H1 (cell line): Measurements from ENCODE around the gene ZNF407. TPM values are rescaled to one million over a fixed set of nuclear protein-coding genes. Genes with fewer than 3 reads are reported as not detected.

Experiments
- CTCF ChIA-PET: fragments of 300-600 bp; sonication (Branson Sonifier 250); formaldehyde crosslinking; loops from one replicate; lab custom pipeline; 2021; ENCODE audit not compliant: partially characterized antibody; lab: Charles Lee
- POLR2A ChIA-PET: fragments of 300-600 bp; sonication (Branson Sonifier 250); formaldehyde crosslinking; loops from one replicate; lab custom pipeline; 2021; ENCODE audit warnings: inconsistent platforms; ENCODE audit not compliant: partially characterized antibody; lab: Charles Lee
- DNase-seq, 2 experiments: peaks; one replicate each; pipeline versions ENCODE4 v3.0.0 to v3.0.0-alpha.2; 2010 to 2022; ENCODE audit warnings: low spot score in 2 of 2, low read depth in 1 of 2, mixed read lengths in 1 of 2
- FAIRE-seq: peaks from 2 replicates; lab custom pipeline; 2011; peaks lifted over from hg19 to GRCh38; lab: Jason Lieb, UNC
- H2AFZ ChIP-seq: 2 replicates; pipeline ENCODE4 v1.8.1; 2012; ENCODE audit warnings: low read length, inconsistent platforms
- H2AK5ac ChIP-seq: 2 replicates; pipeline ENCODE4 v1.6.1; 2013; ENCODE audit warnings: low read depth, low read length
- H2BK120ac ChIP-seq: replicated peaks from 2 replicates; pipeline ENCODE3; 2013; ENCODE audit warnings: low read depth, low read length, inconsistent platforms
- H2BK12ac ChIP-seq: 2 replicates; pipeline ENCODE4 v1.6.1; 2013; ENCODE audit warnings: low read depth, low read length
- H2BK15ac ChIP-seq: 2 replicates; pipeline ENCODE4 v1.6.1; 2013; ENCODE audit warnings: low read length
- H2BK20ac ChIP-seq: 2 replicates; pipeline ENCODE4 v1.6.1; 2013; ENCODE audit warnings: low read length
- H2BK5ac ChIP-seq: 2 replicates; pipeline ENCODE4 v1.6.1; 2013; ENCODE audit warnings: low read depth, low read length
- H3K14ac ChIP-seq: 2 replicates; pipeline ENCODE4 v1.6.1; 2013; ENCODE audit warnings: inconsistent platforms; ENCODE audit not compliant: insufficient read length
- H3K18ac ChIP-seq: 2 replicates; pipeline ENCODE4 v1.6.1; 2013; ENCODE audit warnings: low read length; ENCODE audit errors: extremely low read depth
- H3K23ac ChIP-seq: 2 replicates; pipeline ENCODE4 v1.6.1; 2013; ENCODE audit warnings: inconsistent platforms; ENCODE audit not compliant: insufficient read length
- H3K23me2 ChIP-seq: 2 replicates; pipeline ENCODE4 v1.6.1; 2013; ENCODE audit warnings: low read depth, low read length
- H3K27ac ChIP-seq: 2 replicates; pipeline ENCODE4 v1.6.1; 2011; ENCODE audit warnings: low read depth, low read length, inconsistent platforms
- H3K27me3 ChIP-seq, 4 experiments: replicated peaks in 1 of 4; 1 replicate in 1 of 4; 2 replicates in 3 of 4; pipeline versions ENCODE4 v1.6.1 to v1.8.1; 2011 to 2013; ENCODE audit warnings: low read length in 3 of 4, mild to moderate bottlenecking in 3 of 4, inconsistent platforms in 2 of 4, mixed read lengths in 2 of 4, moderate library complexity in 1 of 4; ENCODE audit not compliant: control insufficient read depth in 3 of 4, insufficient read depth in 3 of 4; ENCODE audit errors: extremely low read depth in 1 of 4
- H3K36me3 ChIP-seq, 4 experiments: 2 replicates each; pipeline versions ENCODE4 v1.6.1 to v1.8.1; 2011 to 2013; ENCODE audit warnings: mild to moderate bottlenecking in 4 of 4, low read length in 3 of 4, moderate library complexity in 2 of 4, control low read depth in 1 of 4, inconsistent platforms in 1 of 4; ENCODE audit not compliant: insufficient read depth in 4 of 4, control insufficient read depth in 2 of 4
- H3K4ac ChIP-seq: replicated peaks from 2 replicates; pipeline ENCODE3; 2013; ENCODE audit warnings: low read length, low read depth, mixed read lengths, inconsistent platforms; ENCODE audit not compliant: insufficient read length
- H3K4me1 ChIP-seq, 4 experiments: replicated peaks in 1 of 4; 1 replicate in 1 of 4; 2 replicates in 3 of 4; pipeline versions ENCODE4 v1.6.1 to v1.8.1; 2011 to 2013; ENCODE audit warnings: low read length in 3 of 4, inconsistent platforms in 2 of 4, mixed read lengths in 1 of 4; ENCODE audit not compliant: insufficient read depth in 4 of 4, control insufficient read depth in 3 of 4
- H3K4me2 ChIP-seq, 2 experiments: 2 replicates each; pipeline versions ENCODE4 v1.6.1 to v1.8.1; 2011 to 2013; ENCODE audit warnings: low read depth in 2 of 2, low read length in 2 of 2, control low read depth in 1 of 2, inconsistent platforms in 1 of 2, mild to moderate bottlenecking in 1 of 2; ENCODE audit not compliant: insufficient read depth in 1 of 2
- H3K4me3 ChIP-seq, 4 experiments: fragments of 200-600, 300-600 bp in 1 of 4; sonication (generic), shearing (Covaris generic), sonication (Bioruptor Twin) in 1 of 4; 2 replicates each; pipeline versions ENCODE4 v1.5.1 to v1.8.1; 2011 to 2016; ENCODE audit warnings: low read length in 4 of 4, low read depth in 3 of 4, control low read depth in 2 of 4, inconsistent platforms in 2 of 4, mild to moderate bottlenecking in 2 of 4, mixed read lengths in 1 of 4, moderate library complexity in 1 of 4; ENCODE audit not compliant: insufficient read depth in 2 of 4; ENCODE audit errors: extremely low read depth in 1 of 4
- H3K56ac ChIP-seq: replicated peaks from 2 replicates; pipeline ENCODE3; 2013; ENCODE audit warnings: low read depth, mild to moderate bottlenecking, mixed read lengths, low read length, inconsistent platforms; ENCODE audit not compliant: insufficient read length
- H3K79me1 ChIP-seq: 2 replicates; pipeline ENCODE4 v1.6.1; 2013; ENCODE audit warnings: low read depth, low read length, control low read depth
- H3K79me2 ChIP-seq, 2 experiments: 2 replicates each; pipeline versions ENCODE4 v1.6.1 to v1.8.1; 2012 to 2013; ENCODE audit warnings: low read length in 2 of 2, mild to moderate bottlenecking in 2 of 2, inconsistent platforms in 1 of 2; ENCODE audit not compliant: insufficient read depth in 2 of 2, control insufficient read depth in 1 of 2
- H3K9ac ChIP-seq, 4 experiments: replicated peaks in 1 of 4; 1 replicate in 1 of 4; 2 replicates in 3 of 4; pipeline versions ENCODE4 v1.6.1 to v1.8.1; 2011 to 2013; ENCODE audit warnings: low read depth in 3 of 4, low read length in 3 of 4, control low read depth in 2 of 4, mild to moderate bottlenecking in 2 of 4, moderate library complexity in 2 of 4, inconsistent platforms in 1 of 4; ENCODE audit errors: extremely low read depth in 1 of 4
- H3K9me3 ChIP-seq, 2 experiments: 2 replicates each; pipeline versions ENCODE4 v1.6.1 to v1.8.1; 2012 to 2013; ENCODE audit warnings: mild to moderate bottlenecking in 2 of 2, moderate library complexity in 2 of 2, control low read depth in 1 of 2, inconsistent platforms in 1 of 2, low read depth in 1 of 2, low read length in 1 of 2, mixed read lengths in 1 of 2; ENCODE audit not compliant: insufficient read depth in 2 of 2
- H4K20me1 ChIP-seq, 2 experiments: replicated peaks in 1 of 2; 2 replicates each; pipeline versions ENCODE3 to v1.8.1; 2011 to 2013; ENCODE audit warnings: inconsistent platforms in 2 of 2, low read length in 2 of 2, mild to moderate bottlenecking in 1 of 2; ENCODE audit not compliant: insufficient read depth in 2 of 2, control insufficient read depth in 1 of 2
- H4K5ac ChIP-seq: 2 replicates; pipeline ENCODE4 v1.6.1; 2013; ENCODE audit warnings: low read length, low read depth, mixed read lengths, inconsistent platforms; ENCODE audit not compliant: insufficient read length
- H4K8ac ChIP-seq: 2 replicates; pipeline ENCODE4 v1.8.0; 2013; ENCODE audit warnings: mild to moderate bottlenecking, moderate library complexity, low read length, inconsistent platforms; ENCODE audit not compliant: insufficient read depth; ENCODE audit errors: extremely low read depth
- H4K91ac ChIP-seq: replicated peaks from 2 replicates; pipeline ENCODE3; 2013; ENCODE audit warnings: low read length, mixed read lengths, inconsistent platforms; ENCODE audit not compliant: insufficient read length
- SIRT6 ChIP-seq: IDR thresholded peaks from one replicate; pipeline ENCODE4 v1.7.1; 2012; ENCODE audit warnings: low read length, inconsistent platforms
- WGBS, 2 experiments: shearing (Covaris generic) in 1 of 2; methylation state at CpG; one replicate each; pipeline versions ENCODE4 v1.1.6 to v1.1.7; 2013 to 2015; ENCODE audit warnings: low lambda C conversion rate in 2 of 2, mixed read lengths in 2 of 2, inconsistent platforms in 1 of 2, low coverage in 1 of 2, missing lambda C conversion rate in 1 of 2; ENCODE audit not compliant: insufficient replicate concordance in 2 of 2, insufficient coverage in 1 of 2, insufficient read length in 1 of 2; ENCODE audit errors: extremely low coverage in 1 of 2, missing lambda C conversion rate in 1 of 2; 5-methylcytosine and 5-hydroxymethylcytosine counted together
- polyA plus RNA-seq, 7 experiments: library from polyadenylated mRNA; depleted of rRNA in 3 of 7; stranded (reverse) in 5 of 7; unstranded in 2 of 7; fragments of >200 nt in 5 of 7; fragments of 200-250 nt in 2 of 7; gene quantifications; 1 replicate in 5 of 7; 2 replicates in 1 of 7; 4 replicates in 1 of 7; pipeline versions ENCODE4 v1.2.1 to v1.2.3, GENCODE V29; 2011 to 2013; ENCODE audit warnings: missing spikeins in 2 of 7, mixed read lengths in 2 of 7
- total RNA-seq: library from RNA; stranded (reverse); fragmentation: NEBNext Ultra II Directional; extraction: Animal tissue kit (Norgen Biotek cat#: 25700); gene quantifications from 2 replicates; pipeline ENCODE4 v1.2.1, GENCODE V29; 2021

ZNF407 gene
- total and polyA plus RNA-seq, 2 of the 8 experiments (the other 6 are each of a cell fraction or from before 2014, with no cell fraction given): 1.5 to 6.8 TPM

DNA sequence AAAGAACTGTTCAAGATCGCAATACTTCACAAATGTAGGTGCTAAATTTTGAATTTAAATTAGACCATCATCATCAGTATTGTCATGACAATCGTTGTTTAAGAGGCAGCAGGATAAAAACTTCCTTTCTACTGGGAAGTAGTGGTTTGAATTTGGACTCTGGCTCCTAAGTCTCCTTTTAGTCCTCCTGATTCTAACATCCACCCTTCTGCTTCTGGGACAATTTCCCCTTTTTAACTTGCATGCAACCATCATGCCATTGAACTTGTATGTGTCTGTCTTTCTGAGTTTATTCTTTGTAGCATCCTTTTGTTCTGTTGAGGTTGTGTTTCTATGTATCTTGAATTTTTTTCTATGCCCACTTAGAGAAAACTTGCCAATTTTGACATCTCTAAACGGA is 361.5 kb downstream of the ZNF407 start:
- Histone ChIP-seq H3K4me3 (no peak overlapping the region), H3K79me2 (no peaks in the 10 kb centered on the region), H4K5ac (no peak overlapping the region), H3K56ac (no peak overlapping the region), H2BK20ac (no peak overlapping the region), H3K18ac (no peak overlapping the region), H3K36me3 (no peaks in the 10 kb centered on the region), H2BK5ac (no peak overlapping the region), H2AFZ (no peak overlapping the region), H4K20me1 (peaks cover 0 to 1% of the 10 kb centered on the region in 2 experiments), H3K23me2 (no peaks in the 10 kb centered on the region), H3K27me3 (no peaks in the 10 kb centered on the region), H2BK12ac (no peak overlapping the region), H3K27ac (no peak overlapping the region), H2AK5ac (no peak overlapping the region), H3K9me3 (no peaks in the 10 kb centered on the region), H3K4me2 (no peak overlapping the region), H3K4ac (no peak overlapping the region), H4K91ac (no peak overlapping the region), H2BK15ac (no peak overlapping the region), H3K9ac (no peak overlapping the region), H4K8ac (no peak overlapping the region), H3K4me1 (no peaks in the 10 kb centered on the region; a peak in 1 of 7 replicates), H3K79me1 (no peaks in the 10 kb centered on the region), H3K23ac (no peak overlapping the region), H2BK120ac (no peak overlapping the region), H3K14ac (no peak overlapping the region)
- TF ChIP-seq SIRT6: no peak
- DNase-seq (no peak), FAIRE-seq (no peak)
- ChIA-PET CTCF (no interaction called here), POLR2A (no interaction called here)
- WGBS, 2 experiments: 92% methylated on average over 3 of the region's 3 CpGs; no CpG with 5 or more reads in 1 of the 2 experiments
